GM12891 (cell line): ENCODE measurements around the gene ZNF839.
"Not testable (repeated sequence)": the region's sequence is repeated elsewhere in the genome, so short reads cannot be mapped to it uniquely, and the experiment has no call there.

Experiments used
- DNase-seq: peaks from one replicate; pipeline ENCODE4 v3.0.0; 2011; ENCODE audit warnings: low spot score; ENCODE audit not compliant: insufficient read length
- FAIRE-seq: peaks from 2 replicates; lab custom pipeline; 2011; peaks lifted over from hg19 to GRCh38; lab: Jason Lieb, UNC
- PAX5 ChIP-seq: IDR thresholded peaks from 2 replicates; pipeline ENCODE4 v1.6.1; 2011; ENCODE audit warnings: low read length, moderate library complexity, mild to moderate bottlenecking; ENCODE audit not compliant: insufficient read depth, severe bottlenecking
- POLR2A ChIP-seq: IDR thresholded peaks from 2 replicates; pipeline ENCODE4 v1.6.1; 2011; ENCODE audit warnings: low read depth, low read length, control low read depth
- POLR2AphosphoS5 ChIP-seq: IDR thresholded peaks from 2 replicates; pipeline ENCODE4 v1.6.1; 2011; ENCODE audit warnings: low read depth, low read length, control low read depth
- POU2F2 ChIP-seq: IDR thresholded peaks from 2 replicates; pipeline ENCODE4 v1.6.1; 2011; ENCODE audit warnings: low read depth, mild to moderate bottlenecking, control low read depth, low read length, moderate library complexity
- SPI1 ChIP-seq: IDR thresholded peaks from 2 replicates; pipeline ENCODE4 v1.6.1; 2011; ENCODE audit warnings: low read depth, low read length, control low read depth
- TAF1 ChIP-seq: IDR thresholded peaks from 2 replicates; pipeline ENCODE4 v1.6.1; 2011; ENCODE audit warnings: low read depth, low read length, control low read depth

Gene ZNF839

GRCh38 chr14:102283631-102284129 is 35.9 kb upstream of the ZNF839 start:
- FAIRE-seq: no peak
- no peak for TF ChIP-seq SPI1
- TF ChIP-seq POU2F2: no peak
- TF ChIP-seq PAX5: no peak
- TF ChIP-seq POLR2AphosphoS5: no peak
- TF ChIP-seq POLR2A: no peak
- no peak for TF ChIP-seq TAF1
- DNase-seq: no peak

GRCh38 chr14:102285106-102285505 is 34.4 kb upstream of the ZNF839 start:
- no peak for TF ChIP-seq SPI1
- no peak for TF ChIP-seq TAF1
- no peak for TF ChIP-seq POU2F2
- no peak for TF ChIP-seq PAX5
- FAIRE-seq: no peak
- no peak for DNase-seq

GRCh38 chr14:102288139-102288538 is 31.4 kb upstream of the ZNF839 start:
- TF ChIP-seq POLR2AphosphoS5 (no peak), POU2F2 (no peak), SPI1 (no peak), POLR2A (no peak), PAX5 (no peak), TAF1 (no peak)
- DNase-seq (no peak), FAIRE-seq (no peak)

DNA sequence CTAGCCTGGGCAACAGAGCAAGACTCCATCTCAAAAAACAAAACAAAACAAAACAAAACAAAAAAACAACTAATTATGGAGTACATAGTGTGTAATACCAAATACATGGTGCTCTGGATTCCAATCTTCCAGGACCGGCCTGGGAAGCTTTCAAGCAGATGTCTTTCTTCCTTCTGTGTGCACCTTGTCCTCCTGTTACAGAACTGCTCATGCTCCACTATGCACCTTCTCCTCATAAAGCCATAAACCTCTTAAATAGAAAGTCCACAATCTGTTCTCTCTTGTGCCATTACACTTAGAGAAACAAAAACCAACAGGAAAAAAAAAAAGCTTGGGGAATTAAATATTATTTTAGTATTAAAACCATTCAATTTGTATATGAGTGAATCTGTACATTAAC is 27.1 kb upstream of the ZNF839 start:
- DNase-seq: no peak
- FAIRE-seq: no peak
- TF ChIP-seq POLR2AphosphoS5 (no peak), SPI1 (no peak), TAF1 (no peak), POU2F2 (no peak), PAX5 (no peak), POLR2A (no peak)

DNA sequence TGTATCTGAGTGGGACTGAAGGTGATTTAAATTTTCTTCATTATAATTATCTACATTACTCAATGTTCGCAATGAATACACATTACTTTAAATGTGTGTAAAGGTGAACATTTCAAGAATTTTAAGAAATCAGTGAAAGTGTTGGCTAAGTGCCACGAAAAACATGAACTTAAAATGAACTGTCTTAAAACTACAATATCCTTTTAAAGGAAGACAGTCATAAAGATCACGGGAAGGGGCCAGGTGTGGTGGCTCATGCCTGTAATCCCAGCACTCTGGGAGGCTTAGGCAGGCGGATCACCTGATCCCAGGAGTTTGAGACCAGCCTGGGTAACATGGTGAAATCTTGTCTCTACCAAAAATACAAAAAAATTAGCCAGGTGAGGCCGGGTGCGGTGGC is 25.8 kb upstream of the ZNF839 start:
- FAIRE-seq (no peak), DNase-seq (no peak)
- TF ChIP-seq SPI1: no peak
- TF ChIP-seq POU2F2: no peak
- TF ChIP-seq POLR2AphosphoS5: no peak
- TF ChIP-seq TAF1: no peak
- TF ChIP-seq POLR2A: no peak
- no peak for TF ChIP-seq PAX5

GRCh38 chr14:102295270-102295669 is 24.3 kb upstream of the ZNF839 start:
- DNase-seq: no peak
- TF ChIP-seq SPI1 (no peak), TAF1 (no peak), PAX5 (no peak), POU2F2 (no peak)
- FAIRE-seq: no peak

DNA sequence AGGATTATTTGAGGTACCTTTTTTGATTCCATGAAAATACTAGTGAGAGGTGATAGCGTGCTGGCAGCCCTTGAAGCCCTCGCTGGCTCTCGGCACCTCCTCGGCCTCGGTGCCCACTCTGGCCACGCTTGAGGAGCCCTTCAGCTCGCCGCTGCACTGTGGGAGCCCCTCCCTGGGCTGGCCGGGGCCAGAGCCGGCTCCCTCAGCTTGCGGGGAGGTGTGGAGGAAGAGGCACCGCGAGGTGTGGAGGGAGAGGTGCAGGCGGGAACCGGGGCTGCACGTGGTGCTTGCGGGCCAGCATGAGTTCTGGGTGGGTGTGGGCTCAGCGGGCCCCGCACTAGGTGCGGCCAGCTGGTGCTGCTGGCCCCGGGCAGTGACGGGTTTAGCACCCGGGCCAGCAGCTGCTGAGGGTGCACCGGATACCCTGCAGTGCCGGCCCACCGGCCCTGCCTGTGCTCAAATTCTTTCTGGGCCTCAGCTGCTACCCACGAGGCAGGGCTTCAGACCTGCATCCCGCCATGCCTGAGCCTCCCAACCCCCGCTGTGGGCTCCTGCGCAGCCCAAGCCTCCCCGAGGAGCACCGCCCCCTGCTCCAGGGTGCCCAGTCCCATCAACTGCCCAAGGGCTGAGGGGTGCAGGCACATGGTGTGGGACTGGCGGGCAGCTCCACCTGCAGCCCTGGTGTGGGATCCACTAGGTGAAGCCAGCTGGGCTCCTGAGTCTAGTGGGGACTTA is 21.9 kb upstream of the ZNF839 start:
- TF ChIP-seq POLR2AphosphoS5 (no peak), POU2F2 (no peak), SPI1 (no peak), POLR2A (no peak), TAF1 (no peak), PAX5 (no peak)
- DNase-seq: no peak
- no peak for FAIRE-seq

DNA sequence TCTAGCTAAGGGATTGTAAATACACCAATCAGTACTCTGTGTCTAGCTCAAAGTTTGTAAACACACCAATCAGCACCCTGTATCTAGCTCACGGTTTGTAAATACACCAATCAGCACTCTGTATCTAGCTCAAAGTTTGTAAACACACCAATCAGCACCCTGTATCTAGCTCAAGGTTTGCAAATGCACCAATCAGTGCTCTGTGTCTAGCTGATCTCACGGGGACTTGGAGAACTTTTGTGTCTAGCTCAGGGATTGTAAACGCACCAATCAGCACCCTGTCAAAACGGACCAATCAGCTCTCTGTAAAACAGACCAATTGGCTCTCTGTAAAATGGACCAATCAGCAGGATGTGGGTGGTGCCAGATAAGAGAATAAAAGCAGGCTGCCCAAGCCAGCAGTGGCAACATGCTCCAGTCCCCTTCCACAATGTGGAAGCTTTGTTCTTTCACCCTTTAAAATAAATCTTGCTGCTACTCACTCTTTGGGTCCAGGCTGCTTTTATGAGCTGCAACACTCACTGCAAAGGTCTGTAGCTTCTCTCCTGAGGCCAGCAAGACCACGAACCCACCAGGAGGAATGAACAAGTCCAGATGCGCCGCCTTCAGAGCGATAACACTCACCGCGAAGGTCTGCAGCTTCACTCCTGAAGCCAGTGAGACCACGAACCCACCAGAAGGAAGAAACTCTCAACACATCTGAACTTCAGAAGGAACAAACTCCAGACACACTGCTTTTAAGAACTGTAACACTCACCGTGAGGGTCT is 21.1 kb upstream of the ZNF839 start:
- not testable (repeated sequence) for DNase-seq, FAIRE-seq

GRCh38 chr14:102303664-102304063 is 15.9 kb upstream of the ZNF839 start:
- TF ChIP-seq POLR2AphosphoS5: no peak
- TF ChIP-seq PAX5: no peak
- TF ChIP-seq POLR2A: no peak
- TF ChIP-seq TAF1: no peak
- no peak for TF ChIP-seq SPI1
- no peak for TF ChIP-seq POU2F2
- FAIRE-seq (no peak), DNase-seq (no peak)
